SK-N-DZ (cell line): ENCODE measurements around the gene CACNA2D4.
A peak's percentile ranks its signal among the peaks of the same experiment; 100 is the strongest.
"Not testable (repeated sequence)": the region's sequence is repeated elsewhere in the genome, so short reads cannot be mapped to it uniquely, and the experiment has no call there.

Experiments used
- DNase-seq: peaks from one replicate; pipeline ENCODE4 v3.0.0-alpha.2; 2015; ENCODE audit warnings: low spot score

CACNA2D4 gene

GRCh38 chr12:1819571-1819970 is 98.9 kb downstream of the CACNA2D4 start:
- DNase-seq: no peak

- DNase-seq: no peak
These were observed 99.4 kb downstream of the CACNA2D4 start for GRCh38 chr12:1819050-1819449.

DNA sequence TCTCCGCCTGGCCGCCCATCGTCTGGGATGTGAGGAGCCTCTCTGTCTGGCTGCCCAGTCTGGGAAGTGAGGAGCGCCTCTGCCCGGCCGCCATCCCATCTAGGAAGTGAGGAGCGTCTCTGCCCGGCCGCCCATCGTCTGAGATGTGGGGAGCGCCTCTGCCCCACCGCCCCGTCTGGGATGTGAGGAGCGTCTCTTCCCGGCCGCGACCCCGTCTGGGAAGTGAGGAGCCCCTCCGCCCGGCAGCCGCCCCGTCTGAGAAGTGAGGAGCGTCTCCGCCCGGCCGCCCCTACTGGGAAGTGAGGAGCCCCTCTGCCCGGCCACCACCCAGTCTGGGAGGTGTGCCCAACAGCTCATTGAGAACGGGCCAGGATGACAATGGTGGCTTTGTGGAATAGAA is 100.5 kb downstream of the CACNA2D4 start:
- DNase-seq: not testable (repeated sequence)

DNA sequence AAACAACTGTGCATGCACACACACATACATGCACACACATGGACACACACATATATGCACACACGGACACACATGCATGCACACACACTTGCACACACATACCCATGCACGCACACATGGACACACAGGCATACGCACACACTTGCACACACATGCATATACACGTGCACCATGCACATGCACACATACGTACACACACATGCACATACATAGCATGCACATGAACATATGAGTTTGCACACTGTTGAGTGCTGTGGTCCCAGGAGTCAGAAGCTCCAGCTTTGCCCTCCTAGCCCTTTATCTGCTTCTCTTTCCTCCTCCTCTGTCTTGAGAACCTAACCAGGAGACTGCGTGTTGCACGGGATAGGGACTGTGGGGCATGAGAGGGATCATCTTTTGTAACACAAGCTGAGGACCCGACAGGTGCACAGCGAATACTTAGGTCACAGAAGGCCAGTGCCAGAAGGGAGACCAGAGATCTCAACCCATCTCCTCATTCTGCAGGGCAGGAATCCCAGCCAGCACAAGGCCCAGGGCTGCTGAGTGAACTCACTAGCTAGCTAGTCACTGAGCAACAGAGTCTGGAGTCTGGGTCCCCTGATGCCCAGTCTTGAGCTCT is 101.6 kb downstream of the CACNA2D4 start:
- no peak for DNase-seq

- DNase-seq: peak; percentile 73
These were observed 102.4 kb downstream of the CACNA2D4 start for GRCh38 chr12:1815814-1816729.

- no peak for DNase-seq
These were observed 103.3 kb downstream of the CACNA2D4 start for GRCh38 chr12:1815108-1815507.

DNA sequence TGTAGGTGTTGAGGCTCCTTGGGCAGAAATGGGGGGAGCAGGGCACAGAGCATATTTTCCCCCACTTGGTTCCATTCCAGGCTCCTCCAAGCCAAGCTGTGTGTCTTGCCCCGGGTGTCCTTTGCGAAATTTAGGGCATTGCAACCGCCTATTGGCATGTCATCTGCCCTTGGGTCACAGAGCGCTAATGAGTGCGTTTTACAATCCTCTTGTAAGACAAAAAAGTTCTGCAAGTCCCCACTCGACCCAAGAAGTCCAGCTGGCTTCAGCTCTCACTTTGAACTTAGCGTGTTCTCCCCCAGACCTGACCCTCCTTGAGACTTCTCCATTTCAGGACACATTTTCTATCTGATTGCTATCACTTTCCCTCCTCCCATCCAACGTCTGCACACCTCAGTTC is 104.2 kb downstream of the CACNA2D4 start:
- no peak for DNase-seq

- no peak for DNase-seq
These were observed 105.7 kb downstream of the CACNA2D4 start for GRCh38 chr12:1812650-1813302.

DNA sequence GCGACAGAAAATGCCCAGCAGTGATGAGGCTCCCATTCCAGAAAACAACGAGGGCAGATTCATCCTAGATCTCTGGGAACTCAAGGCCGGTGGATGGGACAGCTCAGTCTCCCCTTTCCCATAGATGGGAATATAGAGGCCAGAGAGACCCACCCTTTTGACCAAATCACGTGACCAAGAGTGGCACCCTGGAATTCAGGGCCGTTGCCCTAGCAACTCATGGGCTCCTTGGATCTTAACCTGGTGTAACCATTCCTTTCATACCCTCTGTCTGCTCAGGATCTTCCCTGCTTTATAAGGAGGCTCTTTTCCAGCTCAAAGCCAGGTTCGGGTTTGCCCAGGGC is 106.5 kb downstream of the CACNA2D4 start:
- DNase-seq: no peak

- DNase-seq: no peak
These were observed 107.0 kb downstream of the CACNA2D4 start for GRCh38 chr12:1811281-1811947.

GRCh38 chr12:1810931-1811280 is 107.5 kb downstream of the CACNA2D4 start:
- no peak for DNase-seq

GRCh38 chr12:1810201-1810930 is 108.1 kb downstream of the CACNA2D4 start:
- DNase-seq: no peak

GRCh38 chr12:1809591-1810190 is 108.8 kb downstream of the CACNA2D4 start:
- no peak for DNase-seq

DNA sequence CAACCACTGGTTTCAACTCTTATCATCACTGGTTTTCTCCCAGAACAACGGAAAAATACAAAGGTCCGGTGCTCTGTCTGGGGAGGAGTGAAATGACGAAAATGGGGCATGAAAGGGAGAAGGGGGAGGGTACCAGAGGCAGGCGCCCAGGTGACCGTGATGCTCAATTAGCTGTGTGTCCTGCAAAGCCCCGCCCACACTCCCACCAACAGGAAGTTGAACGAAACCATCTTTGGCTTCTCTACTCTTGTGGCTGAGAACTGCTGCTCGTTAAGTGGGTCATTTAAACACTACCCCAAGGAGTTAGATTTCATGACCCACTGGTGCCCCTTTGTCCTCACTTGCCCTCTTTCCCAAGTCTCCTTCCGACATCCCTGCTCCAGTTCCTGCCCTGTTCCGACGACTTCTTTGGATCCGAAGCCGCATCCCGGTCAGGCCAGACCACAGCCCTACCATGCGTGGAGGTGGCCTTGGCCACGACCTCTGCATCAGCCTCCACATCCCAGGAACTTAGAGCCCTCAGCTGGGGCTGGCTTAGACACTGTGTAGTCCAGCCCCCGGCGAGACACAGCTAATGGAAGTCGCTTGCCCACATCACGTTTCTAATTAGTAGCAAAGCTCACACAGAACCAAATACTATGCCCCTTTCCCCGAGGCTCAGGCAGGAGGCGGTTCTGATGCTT is 109.5 kb downstream of the CACNA2D4 start:
- DNase-seq: no peak

DNA sequence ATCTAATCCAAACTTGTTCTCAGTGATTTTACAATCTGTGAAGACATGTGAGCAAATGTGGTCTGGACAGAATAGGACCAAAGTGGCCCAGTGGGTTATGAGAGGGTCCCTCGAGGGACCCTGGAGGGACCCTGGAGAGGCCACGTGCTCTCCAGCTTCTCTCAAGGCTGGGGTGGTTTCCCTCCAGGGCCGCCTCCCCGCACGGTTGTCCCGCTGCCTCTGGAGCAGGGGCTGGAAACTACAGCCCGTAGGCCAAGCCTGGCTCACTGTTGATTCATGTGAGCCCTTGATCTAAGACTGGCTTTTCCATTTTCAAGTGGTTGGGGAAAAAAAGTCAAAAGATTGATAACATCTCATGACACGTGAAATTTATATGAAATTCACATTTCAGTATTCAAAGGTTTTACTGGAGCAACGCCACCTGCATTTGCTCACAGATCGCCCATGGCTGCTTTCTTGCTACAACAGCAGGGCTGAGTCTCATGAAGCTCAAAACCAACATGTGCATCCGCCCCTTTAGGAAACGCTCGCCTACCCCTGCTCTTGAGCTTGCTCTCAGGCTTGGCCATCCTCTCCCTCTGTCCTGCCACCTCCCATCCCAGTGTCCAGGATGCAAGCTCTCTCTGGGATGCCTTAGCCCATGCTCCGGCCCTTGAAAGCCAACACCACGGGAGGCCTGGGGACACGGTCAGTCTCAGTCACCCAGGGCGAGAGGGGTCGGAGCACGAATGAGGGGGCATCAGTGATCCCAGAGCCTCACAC is 110.2 kb downstream of the CACNA2D4 start:
- no peak for DNase-seq

DNA sequence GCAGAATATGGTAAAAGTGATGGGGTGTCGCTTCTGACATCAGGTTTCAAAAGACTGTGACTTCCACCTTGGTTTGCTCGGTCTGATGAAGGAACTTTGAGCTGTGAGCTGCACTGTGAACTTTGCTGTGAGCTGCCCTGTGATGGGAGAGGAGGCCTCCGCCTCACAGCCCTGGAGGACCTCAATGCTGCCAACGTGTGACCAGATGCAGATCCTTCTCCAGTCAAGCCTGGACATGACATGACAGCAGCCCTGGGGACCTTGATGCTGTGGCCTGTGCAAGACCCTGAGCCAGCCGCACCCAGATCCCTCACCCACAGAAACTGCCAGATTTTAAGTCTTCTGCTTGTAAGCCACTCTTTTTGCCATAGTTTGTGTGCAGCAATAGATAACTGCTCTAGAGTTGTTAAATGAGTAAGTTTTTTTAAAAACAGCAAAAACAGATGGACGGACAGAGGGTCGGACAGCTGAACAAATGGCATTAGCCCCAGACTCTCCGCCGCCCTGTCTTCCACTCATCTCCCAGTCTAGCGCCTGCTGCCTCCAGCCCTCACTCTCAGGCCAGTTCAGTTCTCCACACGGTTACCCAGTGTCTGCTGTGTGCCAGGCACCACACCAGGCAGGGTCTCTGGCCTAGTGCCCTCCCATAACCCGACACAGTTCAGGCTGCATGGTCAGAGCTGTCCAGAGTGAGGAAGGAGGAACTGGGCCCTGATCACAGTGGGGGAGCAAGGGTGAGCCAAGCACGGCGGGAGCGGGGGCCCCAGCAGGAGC is 111.2 kb downstream of the CACNA2D4 start:
- no peak for DNase-seq

GRCh38 chr12:1806301-1807086 is 112.0 kb downstream of the CACNA2D4 start:
- DNase-seq: no peak

GRCh38 chr12:1805441-1806081 is 112.9 kb downstream of the CACNA2D4 start:
- DNase-seq: no peak
